COR-L47 (cell line): ENCODE measurements around the gene RAP1GAP2.
"Not testable (repeated sequence)": the region's sequence is repeated elsewhere in the genome, so short reads cannot be mapped to it uniquely, and the experiment has no call there.

Experiments
- DNase-seq: peaks from one replicate; lab custom pipeline; 2025; lab: John Stamatoyannopoulos, UW

RAP1GAP2 gene

GRCh38 chr17:2796164-2797125, at the start of gene RAP1GAP2:
TSS of gene RAP1GAP2 (plus strand) at chr17:2796438. CDS start at chr17:2796528, 90 bp downstream.
- DNase-seq, result no peak

- peak; percentile 21 for DNase-seq
These were observed 47.0 kb upstream of the RAP1GAP2 start, which contains the start of gene CCDC92B for GRCh38 chr17:2749058-2749783. TSS of gene CCDC92B (minus strand) at chr17:2749652. CDS start at chr17:2735145, 14,507 bp downstream.

GRCh38 chr17:2749784-2750181, 46.5 kb upstream of the RAP1GAP2 start:
- peak; percentile 23 for DNase-seq

- no peak for DNase-seq
These were observed 45.5 kb upstream of the RAP1GAP2 start for GRCh38 chr17:2750721-2751120.

- no peak for DNase-seq
These were observed 44.7 kb upstream of the RAP1GAP2 start for GRCh38 chr17:2751491-2751890.

- DNase-seq, result no peak
These were observed 40.1 kb upstream of the RAP1GAP2 start for GRCh38 chr17:2755891-2756724.

GRCh38 chr17:2758870-2759269, 37.4 kb upstream of the RAP1GAP2 start:
- no peak for DNase-seq

GRCh38 chr17:2770129-2770528, 26.1 kb upstream of the RAP1GAP2 start:
- no peak for DNase-seq

GRCh38 chr17:2775206-2775605, 21.0 kb upstream of the RAP1GAP2 start:
- no peak for DNase-seq

- peak; percentile 46 for DNase-seq
These were observed 19.5 kb upstream of the RAP1GAP2 start for GRCh38 chr17:2776589-2777241.

- no peak for DNase-seq
These were observed 18.9 kb upstream of the RAP1GAP2 start for GRCh38 chr17:2777242-2777867.

- no peak for DNase-seq
These were observed 17.7 kb upstream of the RAP1GAP2 start for GRCh38 chr17:2778489-2778888.

GRCh38 chr17:2779545-2779944, 16.7 kb upstream of the RAP1GAP2 start:
- DNase-seq, result no peak

- no peak for DNase-seq
These were observed 16.0 kb upstream of the RAP1GAP2 start for GRCh38 chr17:2780256-2780655.

GRCh38 chr17:2780931-2781454, 15.2 kb upstream of the RAP1GAP2 start:
- no peak for DNase-seq

GRCh38 chr17:2781598-2781997, 14.6 kb upstream of the RAP1GAP2 start:
- DNase-seq, result not testable (repeated sequence)

GRCh38 chr17:2782055-2782454, 14.2 kb upstream of the RAP1GAP2 start:
- DNase-seq, result no peak

GRCh38 chr17:2783310-2784030, 12.8 kb upstream of the RAP1GAP2 start:
- DNase-seq, result no peak

GRCh38 chr17:2784864-2785263, 11.4 kb upstream of the RAP1GAP2 start:
- no peak for DNase-seq

- DNase-seq, result not testable (repeated sequence)
These were observed 10.9 kb upstream of the RAP1GAP2 start for GRCh38 chr17:2785376-2785775.
